NCI-H460 (cell line): ENCODE measurements around the gene S100A6. TPM values are rescaled to one million over a fixed set of nuclear protein-coding genes. Genes with fewer than 3 reads are reported as not detected.

ENCODE experiments used
- DNase-seq: peaks from one replicate; pipeline ENCODE4 v3.0.0-alpha.2; 2016; ENCODE audit warnings: low read depth; ENCODE audit errors: extremely low read depth
- total RNA-seq: library from RNA; depleted of rRNA; stranded (reverse); fragments of >200 nt; shearing (Covaris generic); gene quantifications from 2 replicates; pipeline ENCODE4 v1.2.3, GENCODE V29; 2014

The S100A6 gene
- total RNA-seq, 1 experiment from 2014 or later: 743 TPM

GRCh38 chr1:153546796-153547559 is 11.2 kb upstream of the S100A6 start:
- DNase-seq: no peak

- no peak for DNase-seq
Measured at GRCh38 chr1:153546371-153546770, 10.6 kb upstream of the S100A6 start.

GRCh38 chr1:153545067-153546055 is 9.6 kb upstream of the S100A6 start, which contains the start of gene S100A4:
S100A4 (minus strand) TSS chr1:153545806; CDS start chr1:153544794, 1,012 bp downstream.
- DNase-seq: peak; percentile 96

- DNase-seq: no peak
Measured at GRCh38 chr1:153544453-153545066, 8.8 kb upstream of the S100A6 start.

GRCh38 chr1:153543736-153544135 is 7.9 kb upstream of the S100A6 start:
- no peak for DNase-seq

GRCh38 chr1:153542956-153543711 is 7.3 kb upstream of the S100A6 start:
- DNase-seq: no peak

GRCh38 chr1:153541641-153542590 is 6.1 kb upstream of the S100A6 start:
- no peak for DNase-seq

GRCh38 chr1:153540394-153541361 is 4.9 kb upstream of the S100A6 start, which contains the start of gene S100A5:
S100A5 (minus strand) TSS chr1:153540934; CDS start chr1:153540191, 743 bp downstream.
- no peak for DNase-seq

GRCh38 chr1:153539395-153540093 is 3.8 kb upstream of the S100A6 start:
- DNase-seq: no peak

- no peak for DNase-seq
Measured at GRCh38 chr1:153538315-153538821, 2.6 kb upstream of the S100A6 start.

- DNase-seq: no peak
Measured at GRCh38 chr1:153537376-153537730, 1.6 kb upstream of the S100A6 start.

- no peak for DNase-seq
Measured at GRCh38 chr1:153536671-153537375, 1.0 kb upstream of the S100A6 start.

GRCh38 chr1:153536012-153536670 is 350 bp upstream of the S100A6 start:
- peak; percentile 93 for DNase-seq

GRCh38 chr1:153534925-153535241 is 908 bp downstream of the S100A6 start:
- DNase-seq: no peak

GRCh38 chr1:153534226-153534924 is 1.4 kb downstream of the S100A6 start:
- peak; percentile 29 for DNase-seq
